Astrocyte of the spinal cord (primary cell): ENCODE results near the gene NUDT8.
"Not testable (repeated sequence)": the region's sequence is repeated elsewhere in the genome, so short reads cannot be mapped to it uniquely, and the experiment has no call there.

ENCODE experiments used
- DNase-seq: peaks from one replicate; pipeline ENCODE4 v3.0.0; 2011; ENCODE audit warnings: low read depth, low spot score
- H3K4me3 ChIP-seq: 2 replicates; pipeline ENCODE4 v1.5.1; 2011; ENCODE audit warnings: low read depth, mild to moderate bottlenecking, low read length, moderate library complexity
- in situ Hi-C: cut with HindIII; loops from 2 replicates; pipeline ENCODE4 v1.10.0; 2017; ENCODE audit warnings: low sequenced_read_pairs
- TF ChIP-seq, protein P1 (sequence below): IDR thresholded peaks from 2 replicates; pipeline ENCODE4 v1.5.1; 2012; ENCODE audit warnings: low read depth, mild to moderate bottlenecking, low read length, inconsistent platforms

Gene NUDT8

DNA sequence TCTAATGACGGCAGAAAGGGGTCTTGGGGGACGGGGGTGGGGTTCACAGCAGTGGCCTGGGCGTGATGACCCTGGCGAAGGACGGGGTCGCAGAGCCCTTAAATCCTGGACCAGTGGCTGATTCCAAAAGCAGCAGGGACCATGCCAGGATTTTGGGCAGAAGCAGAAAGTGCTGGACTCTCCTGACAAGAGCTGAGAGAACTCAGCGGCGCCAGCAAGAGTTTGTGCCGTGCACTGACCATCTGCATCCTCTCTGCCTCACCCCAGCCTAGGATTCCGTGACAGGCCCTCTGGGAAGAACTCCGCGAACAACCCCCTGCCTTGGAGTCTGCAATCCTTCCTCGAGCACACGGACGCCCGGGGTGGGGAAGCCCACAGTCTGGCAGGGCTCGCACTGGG is 23.6 kb downstream of the NUDT8 start:
- peak overlapping the region; percentile 97 for H3K4me3 ChIP-seq
- TF ChIP-seq, protein P1, sequence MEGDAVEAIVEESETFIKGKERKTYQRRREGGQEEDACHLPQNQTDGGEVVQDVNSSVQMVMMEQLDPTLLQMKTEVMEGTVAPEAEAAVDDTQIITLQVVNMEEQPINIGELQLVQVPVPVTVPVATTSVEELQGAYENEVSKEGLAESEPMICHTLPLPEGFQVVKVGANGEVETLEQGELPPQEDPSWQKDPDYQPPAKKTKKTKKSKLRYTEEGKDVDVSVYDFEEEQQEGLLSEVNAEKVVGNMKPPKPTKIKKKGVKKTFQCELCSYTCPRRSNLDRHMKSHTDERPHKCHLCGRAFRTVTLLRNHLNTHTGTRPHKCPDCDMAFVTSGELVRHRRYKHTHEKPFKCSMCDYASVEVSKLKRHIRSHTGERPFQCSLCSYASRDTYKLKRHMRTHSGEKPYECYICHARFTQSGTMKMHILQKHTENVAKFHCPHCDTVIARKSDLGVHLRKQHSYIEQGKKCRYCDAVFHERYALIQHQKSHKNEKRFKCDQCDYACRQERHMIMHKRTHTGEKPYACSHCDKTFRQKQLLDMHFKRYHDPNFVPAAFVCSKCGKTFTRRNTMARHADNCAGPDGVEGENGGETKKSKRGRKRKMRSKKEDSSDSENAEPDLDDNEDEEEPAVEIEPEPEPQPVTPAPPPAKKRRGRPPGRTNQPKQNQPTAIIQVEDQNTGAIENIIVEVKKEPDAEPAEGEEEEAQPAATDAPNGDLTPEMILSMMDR: no peak
- in situ Hi-C loops: no loop called here
- DNase-seq: no peak

DNA sequence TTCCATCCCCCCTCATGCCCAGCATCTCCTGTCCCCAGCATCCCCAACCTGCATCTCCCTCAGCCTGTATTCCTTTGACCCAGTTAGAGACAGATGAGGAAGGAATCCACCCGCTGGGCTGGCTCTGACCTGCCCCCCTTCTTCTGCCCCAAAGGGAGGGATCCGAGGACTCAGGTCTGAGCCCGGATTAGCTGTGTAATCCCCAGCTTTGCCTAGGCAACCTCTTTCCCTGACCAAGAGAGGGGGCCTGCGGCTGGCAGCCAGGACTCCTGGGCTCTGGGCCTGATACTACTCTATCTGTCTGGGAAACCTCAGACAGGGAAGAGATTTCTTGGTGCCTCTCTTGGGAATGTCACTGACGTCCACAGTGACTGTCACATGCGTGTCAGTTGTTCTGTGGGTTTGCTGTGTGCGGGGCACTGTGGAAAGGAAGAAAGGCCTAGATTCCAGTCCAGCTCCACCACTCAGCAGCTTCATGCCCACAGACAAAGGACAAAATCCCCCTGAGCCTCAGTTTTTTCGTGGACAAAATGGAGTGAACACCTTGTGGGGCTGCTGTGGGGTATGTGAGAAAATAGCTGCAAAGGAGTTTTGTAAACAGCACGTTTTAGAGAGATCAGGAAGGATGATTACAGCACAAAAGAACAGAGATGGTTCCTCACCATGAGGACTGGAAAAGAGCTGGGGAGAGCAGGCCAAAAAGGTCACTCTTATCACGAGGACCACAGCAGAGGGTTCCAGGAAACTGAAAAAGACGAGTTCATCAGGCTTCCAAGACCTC is 24.3 kb downstream of the NUDT8 start:
- no peak for DNase-seq
- H3K4me3 ChIP-seq: no peak overlapping the region
- in situ Hi-C loops: no loop called here
- TF ChIP-seq, protein P1: no peak

DNA sequence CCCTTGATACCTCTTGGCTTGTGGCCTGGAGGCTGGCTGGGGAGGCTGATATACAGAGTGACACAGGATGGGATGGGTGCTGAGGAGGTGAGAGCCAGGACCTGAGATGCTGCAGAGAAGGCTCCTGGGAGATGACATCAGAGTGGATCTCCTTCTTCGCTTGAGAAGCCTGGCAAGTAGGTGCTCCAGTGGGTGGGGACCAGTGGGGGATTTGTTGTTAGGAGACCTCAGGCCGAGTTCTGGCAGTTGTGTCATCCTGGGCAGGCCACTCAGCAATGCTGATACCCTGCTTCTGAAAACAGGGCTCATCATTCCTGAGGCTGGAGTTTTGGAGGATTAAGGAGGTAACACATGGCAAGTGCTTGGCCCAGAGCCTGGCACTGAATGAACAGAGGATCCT is 24.9 kb downstream of the NUDT8 start:
- TF ChIP-seq, protein P1: no peak
- no peak overlapping the region for H3K4me3 ChIP-seq
- DNase-seq: no peak
- in situ Hi-C loops: no loop called here

DNA sequence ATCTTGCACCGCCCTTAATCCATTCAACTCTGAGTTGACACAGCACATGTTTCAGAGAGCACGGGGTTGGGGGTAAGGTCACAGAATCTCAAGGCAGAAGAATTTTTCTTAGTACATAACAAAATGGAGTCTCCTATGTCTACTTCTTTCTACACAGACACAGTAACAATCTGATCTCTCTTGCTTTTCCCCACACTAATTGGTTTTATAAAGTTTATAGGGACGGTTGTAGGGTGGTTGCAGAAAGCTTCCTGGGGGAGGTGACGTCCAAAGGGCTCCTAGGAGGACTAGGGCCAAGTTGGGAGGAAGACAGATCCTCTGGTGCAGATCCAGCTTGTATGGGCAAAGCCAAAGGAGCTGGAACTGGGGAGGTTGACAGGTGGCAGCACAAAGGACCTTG is 25.6 kb downstream of the NUDT8 start:
- H3K4me3 ChIP-seq, in situ Hi-C loops, DNase-seq: not testable (repeated sequence)

DNA sequence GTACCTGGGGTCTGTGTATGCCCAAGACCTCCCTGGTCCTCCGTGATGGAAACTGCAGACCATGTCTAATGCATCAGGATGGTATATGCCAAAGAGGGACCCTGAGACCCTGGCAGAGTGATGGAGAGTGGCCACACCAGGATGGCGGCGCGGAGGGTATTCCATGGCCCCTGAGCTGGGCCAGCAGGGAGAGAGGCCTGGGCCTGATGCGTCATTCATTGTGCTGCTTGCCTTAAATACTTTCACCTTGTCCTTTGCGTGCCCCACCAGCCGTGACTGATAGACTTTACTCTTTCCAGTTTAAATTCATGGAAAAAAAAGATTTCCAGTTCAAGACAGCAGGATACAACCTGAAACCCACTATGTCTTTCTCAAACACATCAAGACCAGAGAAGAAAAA is 28.6 kb downstream of the NUDT8 start:
- DNase-seq: no peak
- in situ Hi-C loops: no loop called here
- TF ChIP-seq, protein P1: no peak
- no peak overlapping the region for H3K4me3 ChIP-seq

DNA sequence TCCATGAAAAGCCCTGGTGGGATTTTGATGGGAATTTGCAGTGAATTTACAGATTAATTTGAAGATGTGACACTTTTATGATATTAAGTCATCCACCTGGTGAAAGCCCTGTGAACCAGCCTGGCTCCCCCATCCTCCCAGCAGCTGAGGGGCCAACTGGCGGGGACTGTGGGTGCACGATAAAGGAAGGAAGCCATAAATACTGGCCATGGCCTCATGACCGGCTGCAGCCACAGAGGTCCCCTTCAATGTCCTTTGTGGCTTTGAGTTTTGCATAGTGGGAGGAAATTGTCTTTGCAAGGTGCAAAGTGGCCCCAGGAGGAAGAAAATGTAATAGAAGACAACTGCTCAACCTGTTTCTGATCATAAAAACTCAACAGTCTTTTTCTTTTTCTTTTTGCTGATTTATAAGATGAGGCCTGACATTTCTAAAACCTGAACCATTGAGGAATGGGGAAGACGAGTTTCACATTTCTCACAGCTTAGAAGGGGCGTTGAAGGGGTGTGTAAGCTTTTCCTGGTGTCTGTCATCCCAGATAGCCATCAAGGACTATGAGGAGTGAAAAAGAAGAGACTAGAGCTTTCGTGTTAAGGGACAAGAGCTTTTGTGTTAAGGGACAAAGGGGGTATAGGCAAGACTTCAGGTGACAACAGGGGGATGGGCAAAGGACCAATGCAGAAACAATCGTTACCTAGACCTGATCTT is 29.3 kb downstream of the NUDT8 start:
- TF ChIP-seq, protein P1: no peak
- in situ Hi-C loops: no loop called here
- DNase-seq: no peak
- no peak overlapping the region for H3K4me3 ChIP-seq

DNA sequence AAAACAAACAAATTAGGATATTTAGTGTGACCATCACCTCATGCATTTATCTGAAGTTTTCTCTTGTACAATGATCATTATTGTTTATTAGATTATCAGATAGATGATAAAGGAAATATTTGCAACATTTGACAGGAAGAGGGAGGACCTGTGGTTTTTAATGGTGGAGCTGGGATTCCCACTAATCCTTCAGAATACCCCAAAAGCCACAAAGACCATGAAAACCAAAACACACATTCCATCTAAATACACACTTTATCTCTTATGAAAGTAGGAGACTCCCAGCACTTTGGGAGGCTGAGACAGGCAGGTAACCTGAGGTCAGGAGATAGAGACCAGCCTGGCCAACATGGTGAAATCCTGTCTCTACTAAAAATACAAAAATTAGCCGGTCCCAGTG is 30.6 kb downstream of the NUDT8 start:
- no peak overlapping the region for H3K4me3 ChIP-seq
- DNase-seq: no peak
- in situ Hi-C loops: no loop called here
- TF ChIP-seq, protein P1: no peak

DNA sequence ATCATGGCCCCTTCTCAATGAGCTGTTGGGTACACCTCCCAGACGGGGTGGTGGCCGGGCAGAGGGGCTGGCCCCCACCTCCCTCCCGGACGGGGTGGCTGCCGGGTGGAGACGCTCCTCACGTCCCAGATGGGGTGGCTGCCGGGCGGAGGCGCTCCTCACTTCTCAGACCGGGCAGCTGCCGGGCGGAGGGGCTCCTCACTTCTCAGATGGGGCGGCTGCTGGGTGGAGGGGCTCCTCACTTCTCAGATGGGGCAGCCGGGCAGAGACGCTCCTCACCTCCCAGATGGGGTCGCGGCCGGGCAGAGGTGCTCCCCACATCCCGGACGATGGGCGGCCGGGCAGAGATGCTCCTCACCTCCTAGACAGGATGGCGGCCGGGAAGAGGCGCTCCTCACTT is 31.8 kb downstream of the NUDT8 start:
- H3K4me3 ChIP-seq, DNase-seq, in situ Hi-C loops: not testable (repeated sequence)

DNA sequence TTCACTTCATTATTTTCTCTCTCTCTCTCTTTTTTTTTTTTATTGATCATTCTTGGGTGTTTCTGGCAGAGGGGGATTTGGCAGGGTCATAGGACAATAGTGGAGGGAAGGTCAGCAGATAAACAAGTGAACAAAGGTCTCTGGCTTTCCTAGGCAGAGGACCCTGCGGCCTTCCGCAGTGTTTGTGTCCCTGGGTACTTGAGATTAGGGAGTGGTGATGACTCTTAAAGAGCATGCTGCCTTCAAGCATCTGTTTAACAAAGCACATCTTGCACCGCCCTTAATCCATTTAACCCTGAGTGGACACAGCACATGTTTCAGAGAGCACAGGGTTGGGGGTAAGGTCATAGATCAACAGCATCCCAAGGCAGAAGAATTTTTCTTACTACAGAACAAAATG is 32.3 kb downstream of the NUDT8 start:
- DNase-seq, in situ Hi-C loops, H3K4me3 ChIP-seq: not testable (repeated sequence)
